PC-3 (cell line): Measurements from ENCODE around the gene EGR2.

Source experiments
- CTCF ChIP-seq: fragments of 300-600 bp; sonication (generic); conservative IDR thresholded peaks from 2 replicates; pipeline ENCODE4 v1.5.1; 2017; ENCODE audit warnings: antibody characterized with exemption, low read depth, mild to moderate bottlenecking, low read length
- EZH2 ChIP-seq: fragments of 300-600 bp; sonication (generic); IDR thresholded peaks from one replicate; pipeline ENCODE4 v1.6.1; 2017; ENCODE audit warnings: antibody characterized with exemption, mild to moderate bottlenecking, low read length; ENCODE audit not compliant: unreplicated experiment
- EZH2phosphoT487 ChIP-seq: fragments of 300-600 bp; sonication (generic); IDR thresholded peaks from 2 replicates; pipeline ENCODE4 v1.6.1; 2018; ENCODE audit warnings: mild to moderate bottlenecking, antibody characterized with exemption, low read length, borderline replicate concordance

- TF ChIP-seq EZH2 = no peak
- TF ChIP-seq CTCF = no peak
- no peak for TF ChIP-seq EZH2phosphoT487
Measured at GRCh38 chr10:62788861-62789467, 27.2 kb downstream of the EGR2 start.
